ENCODE measurements around the gene CREB5.

GRCh38 chr7:28609608-28610007 is 197.3 kb downstream of the CREB5 start:
- TF ChIP-seq POLR2AphosphoS5 (IDR thresholded peaks at IDR 0.05; ENCODE audit: low read depth) (no peak), CTCF (conservative IDR thresholded peaks at IDR 0.05; ENCODE audit: low read depth in 2 of 2) (no peak), EZH2 (IDR thresholded peaks at IDR 0.05; ENCODE audit: low read depth, unreplicated experiment) (no peak), EZH2phosphoT487 (IDR thresholded peaks at IDR 0.05; ENCODE audit: unreplicated experiment) (no peak), JUNB (IDR thresholded peaks at IDR 0.05; ENCODE audit: unreplicated experiment) (no peak), ZNF462 (CRISPR knock-in tag; IDR thresholded peaks at IDR 0.05) (no peak)
- TF ChIP-seq, protein P1, sequence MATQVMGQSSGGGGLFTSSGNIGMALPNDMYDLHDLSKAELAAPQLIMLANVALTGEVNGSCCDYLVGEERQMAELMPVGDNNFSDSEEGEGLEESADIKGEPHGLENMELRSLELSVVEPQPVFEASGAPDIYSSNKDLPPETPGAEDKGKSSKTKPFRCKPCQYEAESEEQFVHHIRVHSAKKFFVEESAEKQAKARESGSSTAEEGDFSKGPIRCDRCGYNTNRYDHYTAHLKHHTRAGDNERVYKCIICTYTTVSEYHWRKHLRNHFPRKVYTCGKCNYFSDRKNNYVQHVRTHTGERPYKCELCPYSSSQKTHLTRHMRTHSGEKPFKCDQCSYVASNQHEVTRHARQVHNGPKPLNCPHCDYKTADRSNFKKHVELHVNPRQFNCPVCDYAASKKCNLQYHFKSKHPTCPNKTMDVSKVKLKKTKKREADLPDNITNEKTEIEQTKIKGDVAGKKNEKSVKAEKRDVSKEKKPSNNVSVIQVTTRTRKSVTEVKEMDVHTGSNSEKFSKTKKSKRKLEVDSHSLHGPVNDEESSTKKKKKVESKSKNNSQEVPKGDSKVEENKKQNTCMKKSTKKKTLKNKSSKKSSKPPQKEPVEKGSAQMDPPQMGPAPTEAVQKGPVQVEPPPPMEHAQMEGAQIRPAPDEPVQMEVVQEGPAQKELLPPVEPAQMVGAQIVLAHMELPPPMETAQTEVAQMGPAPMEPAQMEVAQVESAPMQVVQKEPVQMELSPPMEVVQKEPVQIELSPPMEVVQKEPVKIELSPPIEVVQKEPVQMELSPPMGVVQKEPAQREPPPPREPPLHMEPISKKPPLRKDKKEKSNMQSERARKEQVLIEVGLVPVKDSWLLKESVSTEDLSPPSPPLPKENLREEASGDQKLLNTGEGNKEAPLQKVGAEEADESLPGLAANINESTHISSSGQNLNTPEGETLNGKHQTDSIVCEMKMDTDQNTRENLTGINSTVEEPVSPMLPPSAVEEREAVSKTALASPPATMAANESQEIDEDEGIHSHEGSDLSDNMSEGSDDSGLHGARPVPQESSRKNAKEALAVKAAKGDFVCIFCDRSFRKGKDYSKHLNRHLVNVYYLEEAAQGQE (IDR thresholded peaks at IDR 0.05; ENCODE audit: unreplicated experiment): no peak
